Heart left ventricle (tissue), 13 donors: ENCODE measurements around the gene UBAP2.

ENCODE experiments used
- CTCF ChIP-seq, 12 donors: fragments of 200-600 bp; sonication (generic) in 4 of 12; IDR thresholded peaks; one replicate each; pipeline versions ENCODE4 v1.5.0 to v1.8.0; 2018 to 2022; ENCODE audit warnings: antibody characterized with exemption in 12 of 12, mild to moderate bottlenecking in 5 of 12
- POLR2A ChIP-seq, 2 donors: fragments of 450-650 bp; IDR thresholded peaks; one replicate each; pipeline ENCODE4 v1.6.1; 2017; ENCODE audit warnings: antibody characterized with exemption in 2 of 2, mild to moderate bottlenecking in 2 of 2, moderate library complexity in 2 of 2
- donor health status: ischemic (EF 13 %, LVEDD 7.1; RV severe dilation, severe dysfunction).
- donor health status: DM: no; HTN: yes; CAD: no.
- donor health status: DM: no; HTN: no; CAD: no.
- donor health status: ischemic (EF 25% LVEDD 6.9; RV normal size, moderate dysfunction).
- donor health status: ischemic (EF 25% LVEDD 5.7; RV mildly dilated, moderate dysfunction).
- donor health status: ischemic (EF 35%, LVEDD 5.7; RV mildly dilated, moderate dysfunction).
- donor health status: nonischemic (EF 11% LVEDD 7.7; RV severe dilation, severe dysfunction).
- donor health status: DM: yes; HTN: yes; CAD: no.
- donor health status: PGD.
- donor health status: ischemic (EF 29% LVEDD 5.4; RV normal size, mild dysfunction).
- donor health status: nonischemic (EF 23%, LVEDD 6.1; RV moderate dilation, normal function).

DNA sequence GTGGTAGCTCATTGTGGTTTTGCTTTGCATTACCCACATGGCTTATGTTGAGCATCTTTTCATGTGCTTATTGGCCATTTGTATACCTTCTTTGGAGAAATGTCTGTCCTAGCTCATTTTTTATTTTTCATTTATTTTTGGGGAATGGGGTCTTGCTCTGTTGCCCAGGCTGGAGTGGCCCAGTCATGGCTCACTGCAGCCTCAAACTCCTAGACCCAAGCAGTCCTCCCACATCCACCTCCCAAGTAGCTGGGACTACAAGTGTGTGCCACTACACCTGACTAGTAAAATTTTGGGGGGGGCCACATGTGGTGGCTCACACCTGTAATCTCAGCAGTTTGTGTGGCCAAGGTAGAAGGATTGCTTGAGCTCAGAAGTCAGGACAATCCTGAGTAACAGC, 154.4 kb downstream of the UBAP2 start:
- no peak for TF ChIP-seq CTCF (IDR thresholded peaks at IDR 0.05)
- no peak for TF ChIP-seq POLR2A (IDR thresholded peaks at IDR 0.05)
